KOPT-K1 (cell line): ENCODE measurements around the gene NF2.

Experiments
- H3K27ac ChIP-seq: fragments of 200-600 bp; sonication (generic); 2 replicates; pipeline ENCODE4 v1.5.1; 2016; ENCODE audit warnings: antibody characterized with exemption, mild to moderate bottlenecking, low read depth, low read length; ENCODE audit not compliant: poor library complexity, severe bottlenecking
- H3K36me3 ChIP-seq: fragments of 200-600 bp; sonication (generic); 2 replicates; pipeline ENCODE4 v1.5.1; 2017; ENCODE audit warnings: antibody characterized with exemption, mild to moderate bottlenecking, low read length, moderate library complexity; ENCODE audit not compliant: insufficient read depth
- H3K9me3 ChIP-seq: fragments of 200-600 bp; sonication (generic); 2 replicates; pipeline ENCODE4 v1.5.1; 2017; ENCODE audit warnings: antibody characterized with exemption, low read length, mild to moderate bottlenecking; ENCODE audit not compliant: insufficient read depth, poor library complexity, severe bottlenecking

The NF2 gene

GRCh38 chr22:29654882-29655281 is 51.4 kb downstream of the NF2 start:
- Histone ChIP-seq H3K27ac (no peak overlapping the region), H3K9me3 (no peaks in the 10 kb centered on the region), H3K36me3 (peaks cover 58% of the 10 kb centered on the region)

GRCh38 chr22:29658176-29658575 is 54.7 kb downstream of the NF2 start:
- H3K27ac ChIP-seq: no peak overlapping the region
- no peaks in the 10 kb centered on the region for H3K9me3 ChIP-seq
- H3K36me3 ChIP-seq: peaks cover 90% of the 10 kb centered on the region

- peaks cover 96% of the 10 kb centered on the region for H3K36me3 ChIP-seq
- H3K27ac ChIP-seq: no peak overlapping the region
Measured at GRCh38 chr22:29660021-29660420, 56.6 kb downstream of the NF2 start.

GRCh38 chr22:29661336-29661735 is 57.9 kb downstream of the NF2 start:
- Histone ChIP-seq H3K27ac (no peak overlapping the region), H3K9me3 (no peaks in the 10 kb centered on the region), H3K36me3 (peaks cover 91% of the 10 kb centered on the region)

More at GRCh38 chr22:29660021-29660420, 56.6 kb downstream of the NF2 start:
- no peaks in the 10 kb centered on the region for H3K9me3 ChIP-seq

DNA sequence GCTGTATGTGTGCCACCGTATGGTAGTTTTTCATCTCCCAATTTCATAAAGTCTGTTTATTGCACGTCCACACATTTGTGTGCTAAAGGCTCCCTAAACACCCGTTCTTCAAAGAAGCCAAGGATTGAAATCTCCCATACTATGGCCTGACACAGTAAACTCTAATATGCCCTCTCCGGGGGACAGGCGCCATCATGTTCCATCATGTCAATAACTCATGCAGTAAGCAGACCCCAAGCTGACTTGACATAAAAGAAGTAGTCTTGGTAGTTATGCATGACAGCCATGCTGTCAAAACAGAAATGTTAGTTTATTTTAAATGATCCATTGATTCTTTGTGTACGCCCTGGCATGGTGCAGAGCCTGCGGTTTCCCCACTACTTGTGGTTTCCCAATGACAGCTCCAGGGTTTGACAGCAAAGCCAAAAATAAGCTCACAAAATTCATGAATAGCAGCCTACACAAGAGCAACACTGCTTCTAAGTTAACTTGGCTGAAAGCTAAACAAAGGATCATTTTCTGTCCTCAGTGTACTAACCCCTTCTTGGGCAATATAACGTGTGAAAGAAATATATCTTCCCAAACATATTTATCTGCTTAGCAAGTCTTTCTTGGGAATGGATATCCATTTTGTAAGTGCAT is 59.9 kb downstream of the NF2 start:
- H3K9me3 ChIP-seq: no peaks in the 10 kb centered on the region
- H3K36me3 ChIP-seq: peaks cover 87% of the 10 kb centered on the region
- no peak overlapping the region for H3K27ac ChIP-seq

GRCh38 chr22:29665486-29665885 is 62.1 kb downstream of the NF2 start:
- H3K36me3 ChIP-seq: peaks cover 88% of the 10 kb centered on the region

DNA sequence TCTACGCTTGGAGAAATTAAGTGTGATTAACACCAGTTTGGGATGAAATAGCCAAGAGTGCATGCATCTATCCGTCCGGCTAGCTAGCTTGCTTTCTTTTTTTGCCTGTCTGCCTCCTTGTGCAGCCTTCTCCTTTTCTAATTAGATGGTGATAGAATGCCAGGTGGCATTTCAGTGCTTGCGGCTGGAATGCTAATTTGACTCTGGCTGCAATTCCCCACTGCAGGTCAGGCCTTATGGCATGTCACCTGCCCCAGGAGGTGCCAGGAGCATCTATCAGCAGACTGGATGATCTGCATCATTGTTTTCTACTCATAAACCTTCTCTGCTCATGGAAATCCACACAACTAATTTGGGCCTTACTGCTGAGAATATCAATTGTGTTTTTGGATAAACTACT is 65.2 kb downstream of the NF2 start:
- Histone ChIP-seq H3K36me3 (peaks cover 88% of the 10 kb centered on the region), H3K9me3 (no peaks in the 10 kb centered on the region), H3K27ac (no peak overlapping the region)

More at GRCh38 chr22:29665486-29665885, 62.1 kb downstream of the NF2 start:
- Histone ChIP-seq H3K27ac (no peak overlapping the region), H3K9me3 (no peaks in the 10 kb centered on the region)

- H3K9me3 ChIP-seq: no peaks in the 10 kb centered on the region
- H3K36me3 ChIP-seq: peaks cover 88% of the 10 kb centered on the region
- H3K27ac ChIP-seq: no peak overlapping the region
Measured at GRCh38 chr22:29670626-29671025, 67.2 kb downstream of the NF2 start.

GRCh38 chr22:29673361-29674066 is 70.1 kb downstream of the NF2 start:
- Histone ChIP-seq H3K27ac (no peak overlapping the region), H3K9me3 (no peaks in the 10 kb centered on the region), H3K36me3 (peaks cover 98% of the 10 kb centered on the region)

GRCh38 chr22:29674121-29674520 is 70.7 kb downstream of the NF2 start:
- peaks cover 98% of the 10 kb centered on the region for H3K36me3 ChIP-seq
- H3K9me3 ChIP-seq: no peaks in the 10 kb centered on the region
- no peak overlapping the region for H3K27ac ChIP-seq

- Histone ChIP-seq H3K36me3 (peaks cover 99% of the 10 kb centered on the region), H3K27ac (no peak overlapping the region), H3K9me3 (no peaks in the 10 kb centered on the region)
Measured at GRCh38 chr22:29679316-29679715, 75.9 kb downstream of the NF2 start.

DNA sequence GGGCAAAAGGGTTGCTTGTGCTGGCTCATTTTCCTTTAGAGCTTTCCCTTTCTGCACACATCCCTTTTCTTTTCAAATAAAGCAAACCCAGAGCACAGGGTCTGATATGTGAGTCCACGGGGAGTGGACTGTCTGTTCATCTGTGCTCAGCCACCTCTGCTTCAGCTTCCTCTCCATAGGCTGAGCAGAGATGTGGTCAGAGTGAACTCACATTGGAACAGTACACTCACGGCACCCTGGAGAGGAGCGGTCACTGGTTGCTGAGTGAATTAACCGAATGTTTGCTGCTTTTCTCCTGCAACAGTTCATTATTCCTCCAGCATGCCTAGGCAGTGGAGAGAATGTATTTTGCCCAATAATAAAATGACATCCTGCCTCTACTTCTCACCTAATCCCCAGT is 80.1 kb downstream of the NF2 start:
- Histone ChIP-seq H3K27ac (no peak overlapping the region), H3K36me3 (peaks cover 93% of the 10 kb centered on the region), H3K9me3 (no peaks in the 10 kb centered on the region)

DNA sequence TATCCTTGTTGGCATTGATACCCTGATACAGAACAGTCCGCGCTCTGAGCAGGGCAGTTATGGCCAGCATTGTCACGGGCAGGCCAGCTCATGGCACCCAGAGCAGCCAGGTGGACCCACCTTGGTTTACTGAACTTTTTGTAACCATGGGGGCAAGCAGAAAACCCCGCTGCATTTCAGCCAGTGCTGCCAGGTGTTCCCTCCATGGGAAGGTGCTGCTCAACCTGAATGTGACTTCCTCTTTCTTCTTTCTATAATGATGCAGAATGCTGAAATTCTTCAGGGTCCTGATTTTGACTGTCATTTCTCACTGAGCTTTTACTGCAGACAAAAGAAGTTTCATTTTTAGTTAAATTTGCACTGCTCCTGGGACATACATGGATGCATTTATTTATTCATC is 80.8 kb downstream of the NF2 start:
- H3K36me3 ChIP-seq: peaks cover 87% of the 10 kb centered on the region
- no peak overlapping the region for H3K27ac ChIP-seq
- H3K9me3 ChIP-seq: no peaks in the 10 kb centered on the region

- Histone ChIP-seq H3K9me3 (no peaks in the 10 kb centered on the region), H3K36me3 (peaks cover 83% of the 10 kb centered on the region), H3K27ac (no peak overlapping the region)
Measured at GRCh38 chr22:29689206-29689879, 85.9 kb downstream of the NF2 start.

DNA sequence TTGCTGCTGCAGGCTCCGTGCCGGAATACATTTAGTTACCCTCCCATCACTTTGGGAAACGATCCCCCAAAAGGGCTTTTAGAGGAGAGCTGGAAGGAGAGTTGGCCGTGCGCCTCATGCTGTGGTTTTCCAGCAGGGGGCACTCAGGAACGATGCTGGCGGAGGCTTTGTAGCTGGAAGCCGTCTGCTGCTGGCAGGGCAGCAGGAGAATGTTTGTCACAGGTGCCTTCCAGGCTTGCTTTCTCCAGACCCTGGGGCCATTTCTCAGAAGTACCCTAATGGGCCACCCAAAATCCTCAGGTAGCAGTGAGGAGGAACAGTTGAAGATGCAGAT is 86.4 kb downstream of the NF2 start:
- Histone ChIP-seq H3K27ac (no peak overlapping the region), H3K36me3 (peaks cover 82% of the 10 kb centered on the region), H3K9me3 (no peaks in the 10 kb centered on the region)
